ENCODE measurements around the gene MAMDC2. TPM values are rescaled to one million over a fixed set of nuclear protein-coding genes. Genes with fewer than 3 reads are reported as not detected.
A peak's percentile ranks its signal among the peaks of the same experiment; 100 is the strongest.

Gene MAMDC2
- total RNA-seq, 1 donor from 2014 or later = 28.7 TPM

DNA sequence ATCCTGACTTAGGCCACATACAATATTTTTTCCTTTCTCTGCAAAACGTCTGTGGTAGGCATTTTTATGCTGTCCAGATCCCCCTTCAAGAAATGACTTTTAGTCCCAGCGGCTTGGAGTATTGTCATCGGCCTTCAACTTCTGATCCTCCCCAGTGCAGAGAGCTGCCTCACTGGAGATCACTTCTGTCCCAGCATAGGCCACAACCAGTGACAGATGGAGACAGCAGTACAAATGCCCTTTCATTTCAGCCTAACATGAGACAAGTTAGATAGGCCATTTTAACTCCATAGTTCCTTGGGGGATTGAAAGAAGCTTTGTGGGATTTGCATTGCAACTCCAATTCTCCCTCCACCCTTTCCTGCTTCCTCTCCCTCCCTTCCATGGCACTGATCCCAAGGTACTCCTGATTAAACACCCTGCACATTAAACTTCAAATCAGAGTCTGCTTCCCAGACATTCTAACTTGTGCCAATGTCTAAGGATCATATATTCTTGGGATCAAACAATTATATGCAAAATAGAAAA lies 3.2 kb upstream of the MAMDC2 start:
- no peaks in the 10 kb centered on the region for H3K79me2 ChIP-seq (ENCODE audit: low read depth)
- no peak overlapping the region for H2AFZ ChIP-seq (replicated peaks)
- H3K27me3 ChIP-seq = peaks cover 6% of the 10 kb centered on the region
- Mint-ChIP-seq H3K4me1 (peaks cover 24% of the 10 kb centered on the region), H3K27me3 (ENCODE audit: insufficient read depth, low read depth) (peaks cover 24% of the 10 kb centered on the region), H3K36me3 (peaks cover 3% of the 10 kb centered on the region), H3K27ac (no peak overlapping the region), H3K4me3 (no peak overlapping the region), H3K9me3 (peaks cover 7% of the 10 kb centered on the region)
- no peaks in the 10 kb centered on the region for H3K36me3 ChIP-seq
- no peak for DNase-seq (ENCODE audit: low spot score)
- no peak overlapping the region for H3K27ac ChIP-seq
- no peak overlapping the region for H3K4me3 ChIP-seq
- H4K20me1 ChIP-seq (ENCODE audit: low read depth) = no peaks in the 10 kb centered on the region
- H3K9ac ChIP-seq = no peak overlapping the region
- no peak overlapping the region for H3K4me2 ChIP-seq
- peaks cover 16% of the 10 kb centered on the region for H3F3A ChIP-seq (ENCODE audit: low read depth)
- H3K9me3 ChIP-seq (ENCODE audit: low read depth) = no peaks in the 10 kb centered on the region
- H3K4me1 ChIP-seq = peaks cover 22% of the 10 kb centered on the region
- TF ChIP-seq CTCF (IDR thresholded peaks at IDR 0.05) (no peak), EZH2 (IDR thresholded peaks at IDR 0.05) (no peak), EZH2phosphoT487 (IDR thresholded peaks at IDR 0.05) (no peak)

DNA sequence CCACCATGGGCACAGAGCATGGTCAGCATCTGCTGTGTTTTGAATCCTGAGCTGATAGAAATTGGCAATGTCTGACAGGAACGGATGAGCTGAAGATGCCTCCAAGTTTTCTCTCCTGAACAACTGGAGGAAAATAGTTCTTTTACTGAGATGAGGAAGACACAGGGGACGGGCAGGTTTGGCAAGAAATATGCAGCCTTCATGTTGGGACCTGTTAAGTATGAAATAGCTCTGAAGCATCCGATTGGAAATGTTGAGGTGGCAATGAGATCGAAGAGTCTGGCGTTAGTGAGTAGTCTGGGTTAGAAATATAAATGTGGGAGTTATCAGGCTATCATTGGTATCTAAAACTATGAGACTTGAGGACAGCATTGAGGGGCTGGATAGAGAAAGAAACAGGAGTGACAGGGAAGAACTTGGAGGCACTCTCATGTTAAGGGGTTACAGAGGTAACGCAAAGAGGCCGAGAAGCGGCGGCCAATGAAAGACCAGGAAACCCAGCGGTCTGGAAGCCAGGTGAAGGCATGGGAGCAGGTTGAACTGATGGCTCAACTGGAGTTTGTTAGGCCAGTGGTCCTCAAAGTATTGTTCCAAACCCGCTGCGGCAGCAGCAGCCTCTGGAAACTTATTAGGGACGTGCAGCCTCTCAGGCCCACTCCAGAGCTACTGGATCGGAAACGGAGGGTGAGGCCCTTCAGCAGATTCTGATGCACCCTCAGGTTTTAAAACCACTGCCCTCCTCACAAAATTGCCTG lies 1.0 kb upstream of the MAMDC2 start:
- TF ChIP-seq CTCF (IDR thresholded peaks at IDR 0.05) (no peak), EZH2phosphoT487 (IDR thresholded peaks at IDR 0.05) (no peak), EZH2 (IDR thresholded peaks at IDR 0.05) (no peak)

GRCh38 chr9:70043285-70043684 lies 363 bp upstream of the MAMDC2 start:
- no peaks in the 10 kb centered on the region for H3K36me3 Mint-ChIP-seq
- no peaks in the 10 kb centered on the region for H3K36me3 ChIP-seq
- peak overlapping the region; percentile 47 for H3K9ac ChIP-seq
- H3K4me1 Mint-ChIP-seq = peaks cover 27% of the 10 kb centered on the region
- H3K9me3 ChIP-seq (ENCODE audit: low read depth) = no peaks in the 10 kb centered on the region
- peak overlapping the region; percentile 93 for H3K27ac ChIP-seq
- H3K4me3 ChIP-seq = peak overlapping the region; percentile 59
- peaks cover 3% of the 10 kb centered on the region for H3K9me3 Mint-ChIP-seq
- DNase-seq (ENCODE audit: low spot score) = peak; percentile 89
- peaks cover 16% of the 10 kb centered on the region for H3F3A ChIP-seq (ENCODE audit: low read depth)
- peak overlapping the region; percentile 94 for H3K4me2 ChIP-seq
- TF ChIP-seq EZH2 (IDR thresholded peaks at IDR 0.05) (no peak), EZH2phosphoT487 (IDR thresholded peaks at IDR 0.05) (no peak), CTCF (IDR thresholded peaks at IDR 0.05) (no peak)
- H2AFZ ChIP-seq (replicated peaks) = peak overlapping the region; percentile 90
- no peaks in the 10 kb centered on the region for H3K79me2 ChIP-seq (ENCODE audit: low read depth)
- H3K27me3 ChIP-seq = peaks cover 6% of the 10 kb centered on the region
- H3K27ac Mint-ChIP-seq = no peak overlapping the region
- peaks cover 22% of the 10 kb centered on the region for H3K4me1 ChIP-seq
- peak overlapping the region; percentile 84 for H3K4me3 Mint-ChIP-seq
- no peaks in the 10 kb centered on the region for H4K20me1 ChIP-seq (ENCODE audit: low read depth)
- H3K27me3 Mint-ChIP-seq (ENCODE audit: insufficient read depth, low read depth) = peaks cover 18% of the 10 kb centered on the region

More for the DNA sequence above, 1.0 kb upstream of the MAMDC2 start:
- no peaks in the 10 kb centered on the region for H3K9me3 ChIP-seq (ENCODE audit: low read depth)
- peaks cover 27% of the 10 kb centered on the region for H3K4me1 Mint-ChIP-seq
- no peaks in the 10 kb centered on the region for H3K36me3 ChIP-seq
- DNase-seq (ENCODE audit: low spot score) = no peak
- peaks cover 16% of the 10 kb centered on the region for H3F3A ChIP-seq (ENCODE audit: low read depth)
- H3K27me3 Mint-ChIP-seq (ENCODE audit: insufficient read depth, low read depth) = peaks cover 22% of the 10 kb centered on the region
- H4K20me1 ChIP-seq (ENCODE audit: low read depth) = no peaks in the 10 kb centered on the region
- peaks cover 7% of the 10 kb centered on the region for H3K9me3 Mint-ChIP-seq
- H3K4me3 ChIP-seq = peak overlapping the region; percentile 59
- no peak overlapping the region for H3K9ac ChIP-seq
- H3K4me3 Mint-ChIP-seq = peak overlapping the region; percentile 9
- H3K27ac ChIP-seq = peak overlapping the region; percentile 66
- peak overlapping the region; percentile 90 for H2AFZ ChIP-seq (replicated peaks)
- peaks cover 6% of the 10 kb centered on the region for H3K27me3 ChIP-seq
- peak overlapping the region; percentile 94 for H3K4me2 ChIP-seq
- peaks cover 22% of the 10 kb centered on the region for H3K4me1 ChIP-seq
- H3K79me2 ChIP-seq (ENCODE audit: low read depth) = no peaks in the 10 kb centered on the region
- peaks cover 3% of the 10 kb centered on the region for H3K36me3 Mint-ChIP-seq
- H3K27ac Mint-ChIP-seq = no peak overlapping the region
